Natural killer cell (primary cell): ENCODE measurements around the gene RTN4IP1. TPM values are rescaled to one million over a fixed set of nuclear protein-coding genes. Genes with fewer than 3 reads are reported as not detected.
"Not testable (repeated sequence)": the region's sequence is repeated elsewhere in the genome, so short reads cannot be mapped to it uniquely, and the experiment has no call there.

Source experiments
- ATAC-seq, 3 donors: fragments of 150-1000 bp in 2 of 3; fragments of 200-7000 bp in 1 of 3; cut with Tn5 transposase; 1 replicate in 1 of 3; 2 replicates in 2 of 3; pipeline ENCODE4 v1.10.0; 2021; ENCODE audit warnings: mild to moderate bottlenecking in 2 of 3, moderate library complexity in 2 of 3
- DNase-seq, 2 donors: peaks; one replicate each; pipeline versions ENCODE4 v3.0.0 to v3.0.0-alpha.2; 2013 to 2021; ENCODE audit warnings: mixed read lengths in 1 of 2
- H3K27ac ChIP-seq: one replicate; pipeline ENCODE4 v1.5.1; 2013; ENCODE audit warnings: mild to moderate bottlenecking, low read length
- H3K27me3 ChIP-seq: one replicate; pipeline ENCODE4 v1.6.1; 2013; ENCODE audit warnings: low read length; ENCODE audit not compliant: control insufficient read depth, insufficient read depth
- H3K36me3 ChIP-seq: one replicate; pipeline ENCODE4 v1.6.1; 2013; ENCODE audit warnings: low read length; ENCODE audit not compliant: control insufficient read depth, insufficient read depth
- H3K4me1 ChIP-seq: one replicate; pipeline ENCODE4 v1.6.1; 2013; ENCODE audit warnings: low read length; ENCODE audit not compliant: control insufficient read depth, insufficient read depth
- H3K4me3 ChIP-seq: one replicate; pipeline ENCODE4 v1.5.1; 2013; ENCODE audit warnings: low read length
- H3K9me3 ChIP-seq: one replicate; pipeline ENCODE4 v1.6.1; 2013; ENCODE audit warnings: low read length; ENCODE audit not compliant: control insufficient read depth, insufficient read depth
- H3K27ac Mint-ChIP-seq, 2 donors: one replicate each; pipeline ENCODE4 v1.8.0; 2022; ENCODE audit warnings: mild to moderate bottlenecking in 2 of 2, mixed read lengths in 2 of 2, moderate library complexity in 1 of 2
- H3K27me3 Mint-ChIP-seq, 2 donors: one replicate each; pipeline ENCODE4 v1.8.0; 2022; ENCODE audit warnings: low read depth in 2 of 2, mixed read lengths in 2 of 2
- H3K36me3 Mint-ChIP-seq: one replicate; pipeline ENCODE4 v1.8.0; 2022; ENCODE audit warnings: mixed read lengths
- H3K4me1 Mint-ChIP-seq, 2 donors: one replicate each; pipeline ENCODE4 v1.8.0; 2022; ENCODE audit warnings: mixed read lengths in 2 of 2
- H3K4me3 Mint-ChIP-seq: one replicate; pipeline ENCODE4 v1.8.0; 2022; ENCODE audit warnings: mild to moderate bottlenecking, moderate library complexity, mixed read lengths
- H3K9me3 Mint-ChIP-seq, 2 donors: one replicate each; pipeline ENCODE4 v1.8.0; 2022; ENCODE audit warnings: mixed read lengths in 2 of 2
- CTCF ChIP-seq: fragments of 200-600 bp; IDR thresholded peaks from one replicate; pipeline ENCODE4 v1.8.0; 2022; ENCODE audit warnings: antibody characterized with exemption
- WGBS: methylation state at CpG from one replicate; pipeline ENCODE4 v1.1.7; 2013; ENCODE audit warnings: missing lambda C conversion rate; ENCODE audit not compliant: insufficient coverage; 5-methylcytosine and 5-hydroxymethylcytosine counted together
- intact Hi-C: fragments of 100-400 bp; cut with micrococcal nuclease; formaldehyde crosslinking; loops from one replicate; pipeline ENCODE4 v1.14.2; 2022
- total RNA-seq, 4 donors: library from RNA; stranded (reverse); fragments of 120-200 nt in 1 of 4; gene quantifications; one replicate each; pipeline versions ENCODE4 v1.2.3 to v1.2.4, GENCODE V29; 2013 to 2022

Gene RTN4IP1
- total RNA-seq, 3 donors from 2014 or later (not counting 1 experiment from before 2014, with no cell fraction given) = 2.9 to 5.5 (median 5.0) TPM

GRCh38 chr6:106563614-106564013 is 65.7 kb downstream of the RTN4IP1 start:
- Mint-ChIP-seq H3K27me3 (no peaks in the 10 kb centered on the region), H3K4me3 (no peak overlapping the region), H3K36me3 (peaks cover 8% of the 10 kb centered on the region), H3K9me3 (no peaks in the 10 kb centered on the region), H3K27ac (no peak overlapping the region), H3K4me1 (peaks cover 5% of the 10 kb centered on the region in 2 donors)
- Histone ChIP-seq H3K9me3 (no peaks in the 10 kb centered on the region), H3K27me3 (no peaks in the 10 kb centered on the region), H3K36me3 (peaks cover 89% of the 10 kb centered on the region), H3K4me1 (no peaks in the 10 kb centered on the region), H3K27ac (no peak overlapping the region), H3K4me3 (no peak overlapping the region)
- DNase-seq (no peak), ATAC-seq (no peak)
- WGBS = 95% methylated on average over 2 of the region's 2 CpGs
- TF ChIP-seq CTCF = no peak
- intact Hi-C loops = no loop called here

GRCh38 chr6:106561686-106562405 is 67.5 kb downstream of the RTN4IP1 start:
- H3K9me3 ChIP-seq = no peaks in the 10 kb centered on the region
- Mint-ChIP-seq H3K9me3 (no peaks in the 10 kb centered on the region), H3K36me3 (peaks cover 8% of the 10 kb centered on the region), H3K4me3 (no peak overlapping the region), H3K4me1 (peaks cover 4 to 5% of the 10 kb centered on the region in 2 donors), H3K27ac (no peak overlapping the region), H3K27me3 (no peaks in the 10 kb centered on the region)
- WGBS = 63% methylated on average over 5 of the region's 6 CpGs
- no peak for ATAC-seq
- H3K27me3 ChIP-seq = no peaks in the 10 kb centered on the region
- no peak for DNase-seq
- peaks cover 83% of the 10 kb centered on the region for H3K36me3 ChIP-seq
- no peak for TF ChIP-seq CTCF
- H3K27ac ChIP-seq = no peak overlapping the region
- intact Hi-C loops = no loop called here
- H3K4me1 ChIP-seq = no peaks in the 10 kb centered on the region
- no peak overlapping the region for H3K4me3 ChIP-seq

- Histone ChIP-seq H3K9me3 (no peaks in the 10 kb centered on the region), H3K4me3 (no peak overlapping the region), H3K27ac (no peak overlapping the region), H3K27me3 (no peaks in the 10 kb centered on the region), H3K4me1 (no peaks in the 10 kb centered on the region), H3K36me3 (peaks cover 80% of the 10 kb centered on the region)
- TF ChIP-seq CTCF = no peak
- Mint-ChIP-seq H3K4me3 (no peak overlapping the region), H3K4me1 (peaks cover 0 to 4% of the 10 kb centered on the region in 2 donors), H3K27me3 (no peaks in the 10 kb centered on the region), H3K36me3 (peaks cover 8% of the 10 kb centered on the region), H3K9me3 (no peaks in the 10 kb centered on the region), H3K27ac (no peak overlapping the region)
- WGBS = 94% methylated on average over 7 of the region's 7 CpGs
- ATAC-seq (no peak), DNase-seq (no peak)
- intact Hi-C loops = no loop called here
Measured at GRCh38 chr6:106560996-106561685, 68.2 kb downstream of the RTN4IP1 start.

- 95% methylated on average over 5 of the region's 5 CpGs for WGBS
Measured at GRCh38 chr6:106559659-106560058, 69.6 kb downstream of the RTN4IP1 start.

More at GRCh38 chr6:106559659-106560058, 69.6 kb downstream of the RTN4IP1 start:
- H3K27ac ChIP-seq, H3K4me1 ChIP-seq, ATAC-seq, DNase-seq, intact Hi-C loops, H3K27me3 ChIP-seq, H3K27ac Mint-ChIP-seq, H3K27me3 Mint-ChIP-seq, H3K36me3 Mint-ChIP-seq, H3K9me3 ChIP-seq, H3K9me3 Mint-ChIP-seq, H3K4me1 Mint-ChIP-seq, H3K4me3 Mint-ChIP-seq, H3K4me3 ChIP-seq: not testable (repeated sequence)
- H3K36me3 ChIP-seq = peaks cover 77% of the 10 kb centered on the region
